ENCODE measurements around the gene WNT9A.

GRCh38 chr1:227913764-227914721 lies 33.7 kb downstream of the WNT9A start:
- TF ChIP-seq TAF1 (IDR thresholded peaks at IDR 0.05; ENCODE audit: borderline replicate concordance, low read depth, low read length): no peak
- TF ChIP-seq POLR2AphosphoS5 (IDR thresholded peaks at IDR 0.05; ENCODE audit: low read depth, low read length): no peak
